ENCODE measurements around the gene CRADD. TPM values are rescaled to one million over a fixed set of nuclear protein-coding genes. Genes with fewer than 3 reads are reported as not detected.

The CRADD gene
- total RNA-seq, 1 donor from 2014 or later, result 9.1 TPM

- DNase-seq (ENCODE audit: low spot score), result no peak
- TF ChIP-seq CTCF (IDR thresholded peaks at IDR 0.05), result no peak
- Mint-ChIP-seq H3K4me1 (ENCODE audit: low read depth) (peaks cover 3% of the 10 kb centered on the region), H3K36me3 (ENCODE audit: low read depth) (peaks cover 2% of the 10 kb centered on the region), H3K27me3 (ENCODE audit: low read depth) (no peaks in the 10 kb centered on the region), H3K4me3 (ENCODE audit: unreplicated experiment) (no peak overlapping the region), H3K27ac (ENCODE audit: unreplicated experiment) (no peak overlapping the region), H3K9me3 (ENCODE audit: low read depth) (no peaks in the 10 kb centered on the region)
Measured at GRCh38 chr12:93683410-93683809, 6.2 kb downstream of the CRADD start.

- DNase-seq (ENCODE audit: low spot score), result no peak
- Mint-ChIP-seq H3K4me1 (ENCODE audit: low read depth) (no peaks in the 10 kb centered on the region), H3K4me3 (ENCODE audit: unreplicated experiment) (no peak overlapping the region), H3K36me3 (ENCODE audit: low read depth) (no peaks in the 10 kb centered on the region), H3K9me3 (ENCODE audit: low read depth) (no peaks in the 10 kb centered on the region), H3K27ac (ENCODE audit: unreplicated experiment) (no peak overlapping the region), H3K27me3 (ENCODE audit: low read depth) (no peaks in the 10 kb centered on the region)
- no peak for TF ChIP-seq CTCF (IDR thresholded peaks at IDR 0.05)
Measured at GRCh38 chr12:93684716-93685115, 7.5 kb downstream of the CRADD start.

DNA sequence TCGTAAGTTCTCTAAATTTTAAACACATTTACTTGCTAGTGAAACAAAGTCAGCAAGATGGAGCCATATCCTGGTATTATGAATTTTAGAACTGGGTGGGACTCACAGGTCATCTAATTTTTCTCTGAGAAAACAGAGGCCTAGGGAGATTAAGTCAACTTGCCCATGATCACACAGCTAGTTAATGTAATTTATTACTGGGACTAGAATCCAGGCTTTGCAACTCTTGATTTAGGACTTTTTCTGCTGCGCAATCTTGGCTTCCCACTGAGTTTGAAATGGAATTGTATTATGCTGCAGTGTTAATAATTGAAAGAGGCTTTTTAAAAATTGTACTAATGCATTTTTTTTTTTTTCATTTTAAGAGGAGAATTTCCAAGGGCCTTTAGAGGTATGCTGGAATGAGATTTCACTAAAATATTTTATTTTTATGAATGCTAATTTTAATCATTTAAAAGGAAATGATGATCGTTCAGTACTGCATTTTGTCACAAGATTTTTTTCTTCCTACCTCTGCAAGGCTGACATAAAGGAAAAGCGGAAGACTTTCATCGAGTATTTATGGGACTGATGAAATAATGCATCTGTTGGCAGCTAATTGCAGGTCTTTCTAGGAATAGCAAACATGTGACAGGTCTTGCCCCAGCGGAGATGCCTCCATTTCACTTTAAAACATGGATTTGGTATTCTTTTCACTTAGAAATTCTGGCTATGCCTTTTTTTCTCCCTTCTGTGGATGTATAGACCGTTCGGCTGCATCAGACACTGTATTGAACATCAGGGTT, 9.6 kb downstream of the CRADD start:
- TF ChIP-seq CTCF (IDR thresholded peaks at IDR 0.05), result no peak

DNA sequence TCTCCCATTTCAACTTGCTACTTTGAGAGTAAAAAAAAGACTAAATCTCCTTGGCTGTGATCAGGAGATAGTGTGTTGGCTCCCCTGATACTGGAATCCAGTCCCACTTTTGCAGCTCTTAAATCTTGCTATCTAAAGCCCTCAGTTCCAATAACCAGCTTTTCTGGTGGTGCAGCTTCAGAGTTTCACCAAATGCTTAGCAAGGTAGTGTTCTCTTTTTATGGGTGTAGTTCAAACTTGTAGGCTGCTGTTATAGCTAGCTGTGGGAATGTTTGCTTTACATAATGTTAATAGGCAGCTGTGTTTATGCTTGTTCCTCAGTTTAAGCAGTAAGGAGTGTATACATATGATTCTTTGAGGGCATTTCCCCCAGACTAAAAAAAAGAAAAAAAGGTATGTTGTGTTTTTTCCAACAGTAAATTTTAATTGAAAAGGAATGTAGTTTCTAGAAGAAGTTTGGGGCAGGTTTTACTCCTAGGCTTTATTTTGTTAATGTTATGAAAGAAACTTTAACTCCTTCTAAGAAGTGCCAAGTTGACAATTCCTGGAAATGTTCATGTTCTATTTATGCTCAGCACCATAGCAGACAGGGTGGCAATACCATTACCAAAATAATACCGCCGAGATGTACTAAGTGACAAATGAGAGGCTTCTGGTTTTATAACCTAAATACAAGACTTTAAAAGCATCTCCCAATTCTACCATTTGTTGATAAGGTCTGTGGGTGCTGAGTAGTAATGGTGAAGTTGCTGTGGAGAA, 12.1 kb downstream of the CRADD start:
- Mint-ChIP-seq H3K27ac (ENCODE audit: unreplicated experiment) (no peak overlapping the region), H3K4me3 (ENCODE audit: unreplicated experiment) (no peak overlapping the region), H3K27me3 (ENCODE audit: low read depth) (no peaks in the 10 kb centered on the region), H3K36me3 (ENCODE audit: low read depth) (peaks cover 1% of the 10 kb centered on the region), H3K4me1 (ENCODE audit: low read depth) (no peaks in the 10 kb centered on the region), H3K9me3 (ENCODE audit: low read depth) (peaks cover 11% of the 10 kb centered on the region)
- no peak for DNase-seq (ENCODE audit: low spot score)
- no peak for TF ChIP-seq CTCF (IDR thresholded peaks at IDR 0.05)

More for the DNA sequence above, 9.6 kb downstream of the CRADD start:
- Mint-ChIP-seq H3K36me3 (ENCODE audit: low read depth) (no peaks in the 10 kb centered on the region), H3K27me3 (ENCODE audit: low read depth) (no peaks in the 10 kb centered on the region), H3K27ac (ENCODE audit: unreplicated experiment) (no peak overlapping the region), H3K4me3 (ENCODE audit: unreplicated experiment) (no peak overlapping the region), H3K9me3 (ENCODE audit: low read depth) (no peaks in the 10 kb centered on the region), H3K4me1 (ENCODE audit: low read depth) (no peaks in the 10 kb centered on the region)
- DNase-seq (ENCODE audit: low spot score), result no peak

DNA sequence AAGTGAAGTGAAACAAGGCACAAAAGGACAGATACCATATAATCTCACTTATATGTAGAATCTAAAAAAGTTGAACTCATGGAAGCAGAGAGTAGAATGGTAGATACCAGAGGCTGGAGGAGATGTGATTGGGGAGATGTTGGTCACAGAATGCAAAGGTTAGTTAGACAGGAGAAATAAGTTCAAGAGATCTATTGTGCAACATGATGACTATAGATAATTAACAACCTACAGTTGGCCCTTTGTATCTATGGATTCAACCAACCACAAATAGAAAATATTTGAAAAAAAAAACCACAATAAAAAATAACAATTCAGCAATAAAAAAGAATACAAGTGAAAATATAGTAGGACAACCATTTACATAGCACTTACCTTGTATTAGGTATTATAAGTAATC, 19.3 kb downstream of the CRADD start:
- H3K4me3 Mint-ChIP-seq (ENCODE audit: unreplicated experiment), result no peak overlapping the region
- peaks cover 1% of the 10 kb centered on the region for H3K36me3 Mint-ChIP-seq (ENCODE audit: low read depth)
- no peak for DNase-seq (ENCODE audit: low spot score)
- no peaks in the 10 kb centered on the region for H3K27me3 Mint-ChIP-seq (ENCODE audit: low read depth)
- H3K4me1 Mint-ChIP-seq (ENCODE audit: low read depth), result peaks cover 27% of the 10 kb centered on the region
- H3K9me3 Mint-ChIP-seq (ENCODE audit: low read depth), result peaks cover 21% of the 10 kb centered on the region
- no peak overlapping the region for H3K27ac Mint-ChIP-seq (ENCODE audit: unreplicated experiment)
- TF ChIP-seq CTCF (IDR thresholded peaks at IDR 0.05), result no peak

Measured in chondrocyte (in vitro differentiated cells).